Measurements from ENCODE around the gene IL17B.
"Not testable (repeated sequence)": the region's sequence is repeated elsewhere in the genome, so short reads cannot be mapped to it uniquely, and the experiment has no call there.

Gene IL17B

DNA sequence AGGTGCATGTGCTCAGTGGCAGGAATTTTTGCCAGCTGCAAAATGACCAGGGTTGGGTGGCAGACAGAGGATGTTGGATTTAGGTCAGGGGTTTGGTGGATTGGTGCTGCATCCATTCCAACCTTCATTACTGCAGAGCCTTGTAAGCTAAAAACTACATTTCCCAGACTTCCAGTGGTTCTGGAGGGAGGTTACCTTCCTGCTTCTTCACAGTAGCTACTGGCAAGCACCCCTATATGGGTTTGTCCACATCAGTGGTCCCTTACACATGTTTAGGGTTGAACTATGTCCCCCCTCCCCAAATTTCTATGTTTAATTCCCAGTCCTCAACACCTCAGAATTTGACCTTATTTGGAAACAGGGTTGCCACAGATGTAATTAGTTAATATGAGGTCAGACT lies 20.7 kb upstream of the IL17B start:
- no peak for DNase-seq

DNA sequence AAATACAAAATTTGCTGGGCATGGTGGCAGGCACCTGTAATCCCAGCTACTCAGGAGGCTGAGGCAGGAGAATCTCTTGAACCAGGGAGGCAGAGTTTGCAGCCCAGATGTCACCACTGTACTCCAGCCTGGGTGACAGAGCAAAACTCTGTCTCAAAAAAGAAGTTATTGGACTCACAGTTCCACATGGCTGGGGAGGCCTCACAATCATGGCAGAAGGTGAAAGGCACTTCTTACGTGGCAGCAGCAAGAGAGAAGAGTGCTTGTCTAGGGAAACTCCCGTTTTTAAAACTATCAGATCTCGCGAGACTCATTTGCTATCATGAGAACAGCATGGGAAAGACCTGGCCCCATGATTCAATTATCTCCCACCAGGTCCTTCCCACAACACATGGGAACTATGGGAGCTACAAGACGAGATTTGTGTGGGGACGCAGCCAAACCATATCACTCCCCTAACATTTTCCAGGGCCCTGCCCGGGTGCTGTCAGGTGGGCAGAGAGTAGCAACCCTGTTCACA lies 19.7 kb upstream of the IL17B start:
- DNase-seq = not testable (repeated sequence)

DNA sequence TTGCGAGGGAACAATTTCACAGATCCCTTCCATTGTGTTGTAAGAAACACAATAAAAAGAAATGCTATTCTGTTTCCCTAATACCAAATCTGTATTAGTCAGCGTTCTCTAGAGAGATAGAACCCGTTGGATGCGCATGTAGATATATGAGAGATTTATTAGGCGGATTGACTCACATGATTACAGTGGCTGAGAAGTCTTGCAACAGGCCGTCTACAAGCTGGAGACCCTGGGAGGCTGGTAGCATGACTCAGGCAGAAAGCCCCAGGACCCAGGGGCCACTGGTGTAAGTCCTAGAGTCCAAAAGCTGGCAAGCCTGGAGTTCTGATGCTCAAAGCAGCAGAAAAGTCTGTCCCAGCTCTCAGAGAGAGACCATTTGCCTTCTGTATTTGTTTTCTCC lies 18.4 kb upstream of the IL17B start:
- DNase-seq = no peak

DNA sequence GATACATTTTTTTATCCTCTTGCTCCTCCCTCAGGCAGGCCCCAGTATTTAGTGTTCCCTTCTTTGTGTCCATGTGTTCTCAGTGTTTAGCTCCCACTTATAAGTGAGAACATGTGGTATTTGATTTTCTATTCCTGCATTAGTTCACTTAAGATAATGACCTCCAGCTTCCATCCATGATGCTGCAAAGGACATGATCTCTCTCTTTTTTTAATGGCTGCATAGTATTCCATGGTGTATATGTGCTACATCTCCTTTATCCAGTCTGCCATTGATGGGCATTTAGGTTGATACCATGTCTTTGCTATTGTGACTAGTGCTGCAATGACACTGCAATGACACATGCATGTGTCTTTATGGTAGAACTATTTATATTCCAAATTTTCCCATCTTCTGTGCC lies 15.9 kb upstream of the IL17B start:
- not testable (repeated sequence) for DNase-seq

DNA sequence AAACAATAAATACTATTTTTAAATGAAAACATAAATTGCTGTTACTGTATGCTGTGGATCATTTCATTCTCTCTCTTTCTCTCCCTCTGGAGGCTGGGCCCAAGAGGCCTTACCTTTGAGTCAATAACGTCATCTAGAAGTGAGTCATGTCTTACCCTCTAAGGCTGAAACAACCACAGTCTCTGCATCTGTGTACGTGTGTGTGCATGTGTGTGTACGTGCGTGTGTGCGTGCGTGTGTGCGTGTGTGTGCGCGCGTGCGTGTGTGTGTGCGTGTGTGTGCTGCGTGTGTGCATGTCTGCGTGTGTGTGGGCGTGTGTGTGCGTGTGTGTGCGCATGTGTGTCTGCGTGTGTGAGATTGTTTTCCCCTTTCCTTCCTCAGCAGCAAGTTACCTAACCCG lies 13.6 kb upstream of the IL17B start:
- DNase-seq = no peak

DNA sequence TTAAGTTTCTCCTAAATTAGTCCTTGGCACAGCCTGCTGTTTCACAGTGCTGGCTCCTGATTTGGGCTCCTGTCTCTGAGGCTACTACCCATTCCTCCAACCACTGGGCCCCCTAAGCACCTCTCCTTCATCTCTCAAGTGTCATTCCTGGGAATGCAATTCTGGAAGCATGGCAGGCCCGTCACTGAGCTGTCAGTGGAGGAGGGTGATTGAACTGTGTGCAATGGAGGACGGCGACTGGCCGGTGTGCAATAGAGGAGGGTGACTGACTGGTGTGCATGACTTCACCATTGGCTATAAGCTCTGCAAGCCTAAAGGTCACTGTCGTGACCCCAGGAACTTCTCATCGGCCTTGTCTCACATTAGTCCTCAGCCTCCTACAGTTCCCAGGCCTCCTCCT lies 12.4 kb upstream of the IL17B start:
- DNase-seq = no peak

DNA sequence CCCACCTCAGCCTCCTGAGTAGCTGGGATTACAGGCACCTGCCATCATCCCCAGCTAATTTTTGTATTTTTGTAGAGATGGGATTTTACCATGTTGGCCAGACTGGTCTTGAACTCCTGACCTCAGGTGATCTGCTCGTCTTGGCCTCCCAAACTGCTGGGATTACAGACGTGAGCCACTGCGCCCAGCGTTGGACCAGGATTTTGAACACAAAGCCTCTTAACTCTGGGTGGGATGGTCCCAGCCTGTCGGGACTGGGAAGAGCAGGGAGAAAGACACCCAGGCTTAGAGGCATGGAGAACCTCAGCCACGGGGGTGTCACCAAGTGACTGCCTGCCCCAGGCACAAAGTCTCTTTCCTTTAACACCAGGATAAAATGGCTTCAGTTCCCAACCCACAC lies 12.0 kb upstream of the IL17B start:
- not testable (repeated sequence) for DNase-seq

DNA sequence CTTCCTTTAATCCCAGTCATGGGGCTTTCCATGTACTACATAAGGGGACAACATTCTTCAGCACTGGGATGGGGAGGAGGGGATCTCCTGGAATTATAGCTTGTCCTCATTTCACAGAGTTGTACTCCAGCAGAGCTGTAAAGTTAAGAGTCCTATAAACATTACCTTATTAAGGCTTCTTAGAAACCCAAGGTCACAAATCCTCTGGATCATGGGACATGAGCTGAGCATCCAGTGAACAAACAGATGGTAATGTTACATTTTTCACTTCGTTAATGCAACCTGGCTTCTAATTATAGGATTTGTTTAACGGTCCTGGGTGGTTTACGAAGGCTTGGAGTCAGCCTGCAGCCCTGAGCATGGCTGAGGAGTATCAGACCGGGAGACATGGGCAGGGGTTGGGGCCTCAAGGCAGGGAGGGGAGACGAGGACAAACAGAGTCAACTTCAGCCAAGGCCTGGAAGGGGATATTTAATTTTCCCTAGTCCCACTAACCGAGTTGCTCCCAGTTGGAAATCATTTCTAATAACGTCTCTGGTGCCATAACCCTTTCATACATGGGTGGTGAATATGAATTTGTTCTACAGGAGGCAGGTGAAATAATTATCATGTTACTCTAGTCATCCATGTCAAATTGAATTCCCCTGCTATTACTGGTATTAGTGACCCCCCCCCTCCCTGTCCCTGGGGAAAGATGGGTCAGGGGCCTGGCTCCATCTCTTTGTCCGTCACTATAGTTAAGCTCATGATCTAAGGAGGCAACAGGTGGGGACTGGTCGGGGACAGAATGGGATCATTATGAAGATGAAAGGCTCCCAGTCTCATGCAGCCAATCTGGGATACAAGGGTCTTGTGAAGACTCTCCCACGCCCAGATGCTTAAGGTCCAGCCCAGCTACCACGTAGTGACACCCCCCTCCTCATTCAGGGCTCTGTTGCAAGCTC lies 10.7 kb upstream of the IL17B start:
- DNase-seq = no peak

DNA sequence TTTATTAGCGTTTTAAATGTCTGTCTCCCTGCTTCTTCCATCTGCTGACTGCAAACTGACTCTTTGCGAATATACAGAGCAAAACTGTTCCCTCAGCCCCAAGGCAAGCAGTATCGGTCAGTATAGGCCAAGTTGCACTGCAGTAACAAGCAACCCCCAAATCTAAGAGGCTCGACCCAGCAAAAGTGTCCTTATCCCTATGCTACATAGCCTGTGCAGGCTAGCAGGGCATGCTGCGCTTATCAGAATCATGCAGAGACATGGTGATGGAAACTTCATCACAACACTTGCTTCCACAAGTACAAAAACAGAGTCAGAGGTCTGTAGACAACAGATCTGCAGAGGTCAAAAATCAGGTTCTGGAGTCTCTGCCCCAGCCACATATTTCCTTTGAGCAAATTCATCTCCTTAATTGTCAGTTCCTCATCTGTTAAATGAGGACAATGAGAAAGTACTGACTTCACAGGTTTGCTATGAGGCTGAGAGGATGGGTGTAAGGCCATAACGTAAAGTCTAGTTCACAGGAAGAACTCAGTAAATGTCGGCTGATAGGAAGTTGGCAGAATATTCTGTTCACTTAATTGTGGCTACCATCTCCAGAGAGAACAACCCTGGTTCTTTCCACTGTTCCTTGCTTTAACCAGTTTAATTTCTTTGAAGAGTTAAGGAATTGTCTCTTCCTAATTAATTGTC lies 9.6 kb upstream of the IL17B start:
- DNase-seq = no peak

DNA sequence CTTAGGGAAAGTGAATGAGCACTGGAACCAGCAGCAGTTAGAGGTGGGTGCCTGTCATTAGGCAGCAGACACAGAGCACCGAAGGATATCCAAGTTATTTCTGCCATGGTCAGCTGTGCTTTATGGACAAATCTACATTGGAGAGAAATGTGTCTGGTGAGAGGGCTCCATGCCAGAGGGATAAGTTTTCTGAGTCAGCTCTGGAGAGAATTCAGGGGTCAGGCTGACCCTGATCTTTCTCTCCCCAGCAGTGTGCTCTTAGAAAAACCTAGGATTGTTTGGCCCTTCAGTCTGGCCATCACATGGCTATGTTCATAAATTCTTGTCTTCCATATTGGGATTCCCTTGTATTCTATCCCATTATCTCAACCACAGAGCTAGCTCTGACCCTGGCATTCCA lies 8.9 kb upstream of the IL17B start:
- DNase-seq = no peak

DNA sequence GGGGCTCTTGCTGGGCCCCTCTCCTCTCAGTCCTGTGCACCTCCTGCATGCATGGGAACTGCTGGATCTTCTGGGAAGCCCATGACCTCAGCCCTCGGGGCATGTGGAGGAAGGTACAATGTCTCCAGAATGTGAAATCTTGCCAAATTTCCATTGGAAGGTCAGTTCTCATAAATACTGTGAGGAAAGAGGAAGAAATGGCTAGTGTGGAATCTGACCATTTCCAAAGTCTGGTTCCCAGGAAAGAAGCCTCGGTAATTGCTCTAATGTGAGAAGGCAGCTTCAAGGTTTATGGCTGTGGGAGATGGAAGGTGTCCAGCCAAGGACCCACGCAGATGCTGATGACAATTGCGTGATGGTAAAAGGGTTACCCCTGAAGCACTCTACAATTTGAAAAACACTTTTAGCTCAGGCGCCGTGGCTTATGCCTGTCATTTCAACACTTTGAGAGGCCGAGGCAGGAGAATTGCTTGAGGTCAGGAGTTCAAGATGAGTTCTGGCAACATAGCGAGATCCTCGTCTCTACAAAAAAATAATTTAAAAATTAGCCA lies 8.1 kb upstream of the IL17B start:
- DNase-seq = no peak

DNA sequence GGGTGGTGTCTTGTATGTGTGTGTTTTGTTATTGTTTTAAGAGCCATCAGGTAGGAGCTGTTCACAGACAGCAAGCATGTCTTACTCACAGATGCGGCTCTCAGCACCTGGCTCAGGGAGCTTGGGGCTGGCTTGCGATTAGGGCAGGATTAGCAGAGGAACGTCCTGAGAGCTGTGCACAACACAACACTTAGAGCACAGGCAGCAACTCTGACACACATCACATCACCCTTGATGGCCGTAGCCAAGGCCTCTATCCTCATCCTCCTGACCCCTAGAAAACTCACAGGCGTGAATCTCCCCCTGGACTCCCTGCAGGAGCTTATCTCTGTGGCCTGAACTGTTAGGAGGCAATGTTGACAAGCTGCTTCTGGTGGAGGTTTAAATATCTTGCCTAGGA lies 7.1 kb upstream of the IL17B start:
- DNase-seq = no peak

DNA sequence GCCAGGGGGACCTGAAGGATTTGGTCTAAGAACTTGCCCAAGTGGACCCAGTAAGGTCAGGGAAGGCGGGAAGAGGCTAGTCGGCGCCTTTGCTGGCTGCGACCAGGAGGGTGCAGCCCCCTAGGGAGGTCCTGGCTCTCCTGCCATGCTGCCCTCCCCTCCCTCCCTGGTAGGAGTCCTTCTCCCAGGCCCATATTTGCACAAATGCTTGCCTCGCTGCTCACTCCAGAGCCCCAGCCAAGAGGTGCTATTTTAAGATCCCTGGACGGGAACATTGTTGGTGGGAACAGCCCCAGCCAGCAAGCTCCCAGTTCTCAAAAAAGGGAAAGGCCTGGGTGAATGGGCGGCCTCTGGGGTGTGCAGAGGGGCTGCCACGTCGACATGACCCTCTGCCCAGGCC lies 4.3 kb upstream of the IL17B start:
- no peak for DNase-seq

DNA sequence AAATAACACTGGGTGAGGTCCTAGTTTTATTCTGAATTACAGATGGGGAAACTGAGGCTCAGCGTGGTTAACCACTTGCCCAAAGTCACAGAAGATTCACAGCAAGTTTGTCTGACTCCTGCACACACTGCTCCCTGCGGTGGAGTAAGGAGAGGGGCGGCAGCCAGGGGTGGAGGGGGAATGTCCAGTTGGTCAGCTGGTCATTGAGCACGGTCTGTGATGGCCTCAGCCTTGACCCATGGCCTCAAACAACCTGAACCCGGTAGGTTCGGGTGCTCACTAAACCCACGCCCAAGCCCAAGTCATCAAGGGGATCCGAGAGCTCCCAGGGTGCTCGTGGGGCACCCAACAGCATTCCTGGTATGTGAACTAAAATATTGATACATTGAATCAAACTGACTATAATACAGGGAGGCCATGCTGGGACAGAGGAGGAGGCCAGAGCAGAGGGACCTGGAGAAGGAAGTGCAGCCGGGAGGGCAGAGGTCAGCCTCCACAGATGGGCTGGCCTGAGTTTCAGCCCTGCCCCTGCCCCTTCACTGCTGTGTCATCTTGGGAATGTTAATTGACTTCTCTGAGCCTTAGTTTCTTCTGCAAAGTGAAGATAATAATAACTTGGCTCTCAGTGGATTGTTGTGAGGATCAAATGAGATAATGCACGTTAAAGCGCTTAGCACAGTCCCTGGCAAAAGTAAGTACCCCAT lies 3.6 kb upstream of the IL17B start:
- no peak for DNase-seq

DNA sequence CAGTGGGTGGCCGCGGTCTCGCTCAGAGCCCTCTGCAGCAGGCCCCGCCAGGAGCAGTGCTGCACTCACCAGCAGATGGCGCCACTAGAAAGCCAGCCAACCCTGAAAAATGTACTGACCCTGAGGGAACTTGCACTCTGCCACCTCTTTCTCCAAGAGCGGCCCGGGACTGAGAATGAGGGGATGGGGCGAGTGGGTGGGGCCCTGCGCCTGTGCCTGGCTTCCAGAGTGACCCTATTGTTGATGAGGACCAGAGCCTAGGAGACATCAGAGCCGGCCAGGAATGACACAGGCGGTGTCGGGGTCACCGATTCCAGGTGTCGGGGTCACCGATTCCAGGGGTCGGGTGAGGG lies 2.9 kb upstream of the IL17B start:
- peak; percentile 77 for DNase-seq

DNA sequence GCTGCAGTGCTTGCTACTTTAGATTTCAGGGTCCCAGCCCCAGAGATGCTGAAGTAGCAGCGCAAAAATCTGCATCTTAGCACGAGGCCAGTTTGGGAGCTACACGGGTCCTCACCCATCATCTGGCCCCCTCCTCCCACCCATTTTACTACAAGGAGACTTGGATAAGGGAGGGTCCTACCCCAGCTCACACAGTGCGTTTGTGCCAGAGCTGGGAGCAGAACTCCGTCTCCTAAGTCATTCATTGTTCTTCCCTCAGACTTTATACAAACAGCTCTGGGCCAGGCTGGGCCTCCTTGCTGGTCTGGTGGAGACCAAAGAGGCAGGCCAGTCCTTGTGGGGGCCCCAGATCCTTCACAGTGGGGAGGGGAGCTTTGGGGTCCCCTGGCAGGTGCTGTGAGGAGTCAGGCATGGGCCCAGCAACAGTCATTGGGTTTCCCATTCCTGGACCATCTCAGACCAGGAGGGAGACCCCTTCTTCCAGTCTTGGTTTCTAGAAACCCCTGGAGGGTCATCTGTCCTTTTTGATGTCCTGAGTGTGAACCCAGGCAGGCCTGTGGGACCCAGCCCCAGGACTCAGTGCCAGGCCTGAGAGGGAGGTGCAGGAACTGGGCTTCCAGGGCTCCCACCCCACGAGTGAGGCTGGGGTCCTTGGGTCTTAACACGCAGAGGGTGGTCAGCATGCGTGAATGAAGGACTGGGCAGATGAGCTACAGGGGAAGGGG lies 2.3 kb upstream of the IL17B start:
- DNase-seq = no peak

DNA sequence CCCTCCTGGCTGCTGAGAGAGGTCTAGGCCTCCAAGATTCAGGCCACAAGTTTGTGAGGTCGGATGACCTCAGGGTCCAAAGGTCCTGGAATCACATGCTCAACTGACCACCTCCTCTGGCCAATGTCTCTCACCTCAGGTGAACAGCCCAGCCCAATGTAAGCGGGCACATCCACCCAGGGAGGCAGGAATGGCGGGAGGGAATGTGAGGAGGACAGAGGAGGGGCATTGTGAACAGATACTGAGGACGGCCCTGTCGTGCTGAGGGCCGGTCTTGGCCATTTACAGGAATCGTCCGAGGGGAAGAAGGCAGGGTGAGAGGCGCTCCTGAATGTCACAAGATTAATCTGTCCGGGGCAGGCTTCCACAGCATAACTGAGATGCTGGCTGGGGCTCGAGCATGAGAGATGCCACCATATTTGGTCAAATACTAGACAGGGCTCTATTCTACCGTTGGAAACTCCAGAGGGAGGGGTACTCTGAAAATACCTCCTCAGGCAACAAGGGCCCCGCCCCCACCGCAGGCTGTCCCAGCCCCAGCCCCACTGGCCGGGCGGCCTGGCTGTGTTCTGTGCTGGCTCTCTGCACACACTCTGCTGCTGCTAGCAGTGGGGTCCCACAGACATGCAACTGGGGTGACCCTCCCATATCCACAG lies 1.5 kb upstream of the IL17B start:
- no peak for DNase-seq

DNA sequence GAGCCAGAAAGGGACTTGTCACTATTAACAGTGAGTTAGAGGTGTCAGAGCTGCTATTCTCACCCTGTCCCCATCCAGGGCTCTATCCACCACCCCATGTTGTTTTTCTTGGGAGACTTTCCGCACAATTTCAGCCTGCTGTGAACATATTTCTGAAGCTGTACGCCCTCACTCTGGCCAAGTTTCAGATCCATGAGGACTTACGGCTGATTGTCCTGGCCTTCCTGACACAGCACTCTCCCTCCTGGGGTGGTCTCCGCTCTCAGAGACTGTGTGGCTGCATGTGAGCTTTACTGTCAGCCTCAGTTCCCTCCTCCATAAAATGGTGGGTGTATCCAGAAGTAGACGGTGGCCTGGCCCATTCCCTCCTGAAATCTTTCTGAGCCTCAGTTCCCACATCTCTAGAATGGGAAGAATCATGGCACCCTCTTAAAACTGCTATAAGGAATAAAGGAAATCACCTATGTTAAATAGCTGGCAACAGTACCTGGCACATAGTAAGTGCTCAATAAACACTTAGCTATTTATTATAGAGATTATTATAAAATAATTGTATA lies 804 bp upstream of the IL17B start:
- no peak for DNase-seq

DNA sequence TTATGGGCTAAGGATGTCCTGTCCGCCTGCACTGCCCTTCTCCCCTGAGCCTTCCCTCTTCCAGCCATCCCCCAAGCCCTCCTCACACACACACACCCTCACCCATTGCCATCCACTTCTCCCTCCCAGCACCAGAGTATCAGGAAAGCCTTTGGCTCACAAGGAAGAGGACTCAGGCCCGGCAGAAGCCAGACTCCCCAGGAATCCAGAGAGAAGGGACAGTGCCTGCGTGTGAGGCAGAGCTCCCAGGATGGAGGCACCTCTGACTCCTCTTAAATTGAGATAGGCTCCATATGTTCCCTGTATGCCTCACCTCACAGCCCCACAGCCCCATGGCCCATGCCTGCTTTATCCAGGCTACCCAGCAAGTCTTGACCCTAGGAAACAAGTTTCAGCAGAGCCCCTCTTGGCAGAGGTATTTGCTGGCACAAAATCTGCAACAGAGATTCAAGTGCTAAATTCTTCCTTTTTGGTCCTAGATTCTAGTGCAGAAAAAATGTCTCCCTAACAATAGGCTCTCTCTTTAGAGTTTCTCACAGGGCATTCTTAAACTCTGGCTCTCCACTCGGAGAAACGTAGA lies 761 bp downstream of the IL17B start:
- no peak for DNase-seq

DNA sequence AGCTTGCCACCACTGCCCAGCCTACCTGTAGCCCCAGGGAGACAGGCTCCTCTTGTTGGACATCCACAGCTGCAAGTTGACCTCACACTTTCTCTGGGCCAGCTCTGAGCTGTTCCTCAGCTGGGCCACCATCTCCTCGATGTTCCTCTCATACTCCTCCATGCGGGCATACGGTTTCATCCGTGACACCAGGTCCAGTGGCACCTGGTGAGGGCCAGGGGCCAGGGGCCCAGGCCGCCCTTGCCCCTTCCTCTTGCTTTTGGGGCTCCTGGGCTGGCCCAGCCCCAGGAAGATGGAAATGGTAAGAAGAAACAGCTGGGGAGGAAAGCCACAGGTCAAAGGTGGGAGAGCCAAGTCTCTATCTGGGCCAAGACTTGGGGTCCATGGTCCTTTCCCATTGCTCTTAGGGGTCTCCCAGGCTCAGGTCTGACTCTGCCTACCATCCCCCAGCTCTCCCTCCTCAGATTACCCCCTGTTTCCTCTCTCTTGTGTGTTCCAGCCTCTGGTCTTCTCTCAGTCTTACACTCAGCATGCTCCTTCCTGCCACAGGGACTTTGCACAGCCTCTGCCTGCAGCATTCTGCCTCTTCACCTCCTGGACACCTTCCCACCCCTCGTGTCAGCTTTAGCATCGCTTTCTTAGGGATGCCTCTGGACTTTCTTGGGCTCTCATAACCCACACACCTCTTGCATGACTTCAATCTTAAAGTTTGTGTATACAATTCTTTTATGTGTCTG lies 2.2 kb downstream of the IL17B start:
- DNase-seq = no peak

DNA sequence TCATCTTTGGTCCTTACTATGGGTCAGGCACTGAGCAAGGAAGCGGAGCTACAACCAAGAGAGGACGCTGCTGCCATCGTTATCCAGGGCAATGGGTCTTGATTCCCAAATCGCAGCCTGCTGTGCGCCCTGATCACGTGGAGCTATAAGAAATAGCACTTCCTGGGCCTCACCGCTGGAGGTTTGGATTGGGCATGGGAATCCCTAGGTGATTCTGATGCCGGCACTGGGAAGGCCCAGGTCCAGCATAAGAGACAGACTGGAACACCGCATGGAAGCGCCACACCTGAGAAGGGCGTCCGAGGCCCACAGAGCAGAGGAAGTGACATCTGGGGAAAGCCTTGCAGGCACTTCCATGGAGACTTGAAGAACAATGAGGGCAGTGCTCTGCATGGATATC lies 3.0 kb downstream of the IL17B start:
- DNase-seq = no peak
